ENCODE data around the gene SRP14.

DNA sequence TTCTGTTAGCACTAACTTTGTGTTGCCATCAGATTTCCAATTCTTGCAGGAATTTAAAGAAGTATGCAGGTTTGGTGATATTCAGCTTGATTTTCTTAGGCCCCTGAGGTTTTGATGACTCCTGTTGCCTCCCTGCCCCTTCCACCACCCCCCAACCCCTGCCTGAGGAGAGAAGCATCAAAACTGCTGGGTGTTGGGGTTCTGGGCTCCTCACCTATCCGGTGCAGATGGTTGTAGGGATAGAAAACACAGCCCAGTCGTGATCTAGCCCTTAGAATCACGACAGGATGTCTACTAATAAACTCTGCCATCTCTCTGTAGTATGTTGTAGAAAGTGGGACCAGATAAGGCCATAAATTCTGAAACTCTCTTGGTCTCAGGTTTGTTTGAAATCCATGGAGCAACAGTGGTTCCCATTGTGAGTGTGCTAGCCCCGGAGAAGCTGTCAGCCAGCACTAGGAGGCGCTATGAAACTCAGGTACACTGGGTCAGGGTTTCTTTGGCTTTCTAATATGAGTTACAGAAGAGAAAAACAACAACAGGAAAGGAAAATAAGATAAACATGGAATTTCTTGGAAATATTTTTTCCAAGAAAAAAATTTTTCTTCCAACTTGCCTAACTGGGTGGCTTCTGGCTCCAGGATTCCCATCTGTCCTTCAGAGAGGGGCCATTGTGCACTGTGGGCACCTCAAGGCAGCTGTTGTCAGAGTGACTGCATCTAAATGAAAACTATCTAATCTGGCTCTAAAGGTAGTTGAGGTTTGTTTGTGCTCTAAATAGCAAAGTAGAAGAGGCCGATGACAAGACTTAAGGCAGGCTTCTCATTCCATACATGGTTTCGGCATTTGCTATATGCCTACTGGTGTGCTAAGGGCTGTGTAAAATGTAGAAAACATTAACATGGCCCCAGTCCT, 8.7 kb downstream of the SRP14 start:
- no peak for TF ChIP-seq POLR2A (IDR thresholded peaks at IDR 0.05)
- TF ChIP-seq, protein P1, sequence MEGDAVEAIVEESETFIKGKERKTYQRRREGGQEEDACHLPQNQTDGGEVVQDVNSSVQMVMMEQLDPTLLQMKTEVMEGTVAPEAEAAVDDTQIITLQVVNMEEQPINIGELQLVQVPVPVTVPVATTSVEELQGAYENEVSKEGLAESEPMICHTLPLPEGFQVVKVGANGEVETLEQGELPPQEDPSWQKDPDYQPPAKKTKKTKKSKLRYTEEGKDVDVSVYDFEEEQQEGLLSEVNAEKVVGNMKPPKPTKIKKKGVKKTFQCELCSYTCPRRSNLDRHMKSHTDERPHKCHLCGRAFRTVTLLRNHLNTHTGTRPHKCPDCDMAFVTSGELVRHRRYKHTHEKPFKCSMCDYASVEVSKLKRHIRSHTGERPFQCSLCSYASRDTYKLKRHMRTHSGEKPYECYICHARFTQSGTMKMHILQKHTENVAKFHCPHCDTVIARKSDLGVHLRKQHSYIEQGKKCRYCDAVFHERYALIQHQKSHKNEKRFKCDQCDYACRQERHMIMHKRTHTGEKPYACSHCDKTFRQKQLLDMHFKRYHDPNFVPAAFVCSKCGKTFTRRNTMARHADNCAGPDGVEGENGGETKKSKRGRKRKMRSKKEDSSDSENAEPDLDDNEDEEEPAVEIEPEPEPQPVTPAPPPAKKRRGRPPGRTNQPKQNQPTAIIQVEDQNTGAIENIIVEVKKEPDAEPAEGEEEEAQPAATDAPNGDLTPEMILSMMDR (IDR thresholded peaks at IDR 0.05): peak in 5 of 6 experiments; percentile 25 to 54 (median 33)
